ENCODE measurements around the gene CD72.

DNA sequence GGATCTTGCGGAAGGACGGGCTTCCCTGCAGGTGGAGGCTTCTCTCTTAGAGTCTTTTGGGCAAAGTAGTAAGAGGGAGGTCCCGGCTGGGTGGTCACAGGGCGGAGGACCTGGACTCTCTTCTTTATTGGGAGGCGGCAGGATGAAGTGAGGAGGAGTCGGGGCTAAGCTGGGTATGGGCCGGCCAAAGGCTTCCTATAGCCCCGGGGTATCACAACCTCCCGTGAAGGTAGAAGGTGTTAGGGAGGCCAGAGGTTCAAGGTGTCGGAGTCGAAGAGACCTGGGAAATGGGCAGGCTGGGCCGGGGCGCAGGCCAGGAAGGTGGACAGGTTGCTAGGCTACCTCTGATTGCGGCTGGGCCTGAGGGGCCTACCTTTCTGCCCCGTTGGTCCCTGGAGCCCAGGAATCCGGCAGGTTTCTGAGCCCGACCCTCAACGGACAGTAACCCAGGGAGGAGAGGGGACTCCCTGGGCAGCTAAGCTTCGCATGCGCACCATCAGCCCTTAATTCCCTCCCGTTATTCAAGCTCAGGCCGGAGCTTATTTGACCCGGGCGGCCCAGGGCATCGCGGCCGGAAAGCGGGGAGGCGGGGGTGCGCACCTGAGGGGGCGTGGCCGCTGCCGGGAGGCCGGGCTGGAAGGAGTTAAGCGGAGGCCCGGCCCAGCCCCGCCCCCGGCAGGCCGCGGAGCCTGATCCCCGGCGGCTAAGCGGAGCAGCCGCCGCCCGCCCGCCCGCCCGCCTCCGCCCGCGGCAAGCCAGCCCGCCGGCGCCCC, 13.4 kb downstream of the CD72 start, which contains the start of gene TESK1:
- TF ChIP-seq, protein P1, sequence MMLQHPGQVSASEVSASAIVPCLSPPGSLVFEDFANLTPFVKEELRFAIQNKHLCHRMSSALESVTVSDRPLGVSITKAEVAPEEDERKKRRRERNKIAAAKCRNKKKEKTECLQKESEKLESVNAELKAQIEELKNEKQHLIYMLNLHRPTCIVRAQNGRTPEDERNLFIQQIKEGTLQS (IDR thresholded peaks at IDR 0.05) = no peak
- TF ChIP-seq, protein P2, sequence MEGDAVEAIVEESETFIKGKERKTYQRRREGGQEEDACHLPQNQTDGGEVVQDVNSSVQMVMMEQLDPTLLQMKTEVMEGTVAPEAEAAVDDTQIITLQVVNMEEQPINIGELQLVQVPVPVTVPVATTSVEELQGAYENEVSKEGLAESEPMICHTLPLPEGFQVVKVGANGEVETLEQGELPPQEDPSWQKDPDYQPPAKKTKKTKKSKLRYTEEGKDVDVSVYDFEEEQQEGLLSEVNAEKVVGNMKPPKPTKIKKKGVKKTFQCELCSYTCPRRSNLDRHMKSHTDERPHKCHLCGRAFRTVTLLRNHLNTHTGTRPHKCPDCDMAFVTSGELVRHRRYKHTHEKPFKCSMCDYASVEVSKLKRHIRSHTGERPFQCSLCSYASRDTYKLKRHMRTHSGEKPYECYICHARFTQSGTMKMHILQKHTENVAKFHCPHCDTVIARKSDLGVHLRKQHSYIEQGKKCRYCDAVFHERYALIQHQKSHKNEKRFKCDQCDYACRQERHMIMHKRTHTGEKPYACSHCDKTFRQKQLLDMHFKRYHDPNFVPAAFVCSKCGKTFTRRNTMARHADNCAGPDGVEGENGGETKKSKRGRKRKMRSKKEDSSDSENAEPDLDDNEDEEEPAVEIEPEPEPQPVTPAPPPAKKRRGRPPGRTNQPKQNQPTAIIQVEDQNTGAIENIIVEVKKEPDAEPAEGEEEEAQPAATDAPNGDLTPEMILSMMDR (IDR thresholded peaks at IDR 0.05; ENCODE audit: low read depth, low read length, missing input control) = no peak
- TF ChIP-seq GABPA (IDR thresholded peaks at IDR 0.05 in 1 of 2, conservative IDR thresholded peaks at IDR 0.05 in 1 of 2) = peak in 1 of 2 donors; percentile 22
- no peak for TF ChIP-seq YY1 (IDR thresholded peaks at IDR 0.05)
- TF ChIP-seq FOXA1 (IDR thresholded peaks at IDR 0.05) = no peak
- TF ChIP-seq, protein P3, sequence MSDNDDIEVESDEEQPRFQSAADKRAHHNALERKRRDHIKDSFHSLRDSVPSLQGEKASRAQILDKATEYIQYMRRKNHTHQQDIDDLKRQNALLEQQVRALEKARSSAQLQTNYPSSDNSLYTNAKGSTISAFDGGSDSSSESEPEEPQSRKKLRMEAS (IDR thresholded peaks at IDR 0.05) = no peak
- no peak for TF ChIP-seq TAF1 (conservative IDR thresholded peaks at IDR 0.05)
- no peak for TF ChIP-seq RAD21 (IDR thresholded peaks at IDR 0.05)
- TF ChIP-seq, protein P4, sequence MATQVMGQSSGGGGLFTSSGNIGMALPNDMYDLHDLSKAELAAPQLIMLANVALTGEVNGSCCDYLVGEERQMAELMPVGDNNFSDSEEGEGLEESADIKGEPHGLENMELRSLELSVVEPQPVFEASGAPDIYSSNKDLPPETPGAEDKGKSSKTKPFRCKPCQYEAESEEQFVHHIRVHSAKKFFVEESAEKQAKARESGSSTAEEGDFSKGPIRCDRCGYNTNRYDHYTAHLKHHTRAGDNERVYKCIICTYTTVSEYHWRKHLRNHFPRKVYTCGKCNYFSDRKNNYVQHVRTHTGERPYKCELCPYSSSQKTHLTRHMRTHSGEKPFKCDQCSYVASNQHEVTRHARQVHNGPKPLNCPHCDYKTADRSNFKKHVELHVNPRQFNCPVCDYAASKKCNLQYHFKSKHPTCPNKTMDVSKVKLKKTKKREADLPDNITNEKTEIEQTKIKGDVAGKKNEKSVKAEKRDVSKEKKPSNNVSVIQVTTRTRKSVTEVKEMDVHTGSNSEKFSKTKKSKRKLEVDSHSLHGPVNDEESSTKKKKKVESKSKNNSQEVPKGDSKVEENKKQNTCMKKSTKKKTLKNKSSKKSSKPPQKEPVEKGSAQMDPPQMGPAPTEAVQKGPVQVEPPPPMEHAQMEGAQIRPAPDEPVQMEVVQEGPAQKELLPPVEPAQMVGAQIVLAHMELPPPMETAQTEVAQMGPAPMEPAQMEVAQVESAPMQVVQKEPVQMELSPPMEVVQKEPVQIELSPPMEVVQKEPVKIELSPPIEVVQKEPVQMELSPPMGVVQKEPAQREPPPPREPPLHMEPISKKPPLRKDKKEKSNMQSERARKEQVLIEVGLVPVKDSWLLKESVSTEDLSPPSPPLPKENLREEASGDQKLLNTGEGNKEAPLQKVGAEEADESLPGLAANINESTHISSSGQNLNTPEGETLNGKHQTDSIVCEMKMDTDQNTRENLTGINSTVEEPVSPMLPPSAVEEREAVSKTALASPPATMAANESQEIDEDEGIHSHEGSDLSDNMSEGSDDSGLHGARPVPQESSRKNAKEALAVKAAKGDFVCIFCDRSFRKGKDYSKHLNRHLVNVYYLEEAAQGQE (IDR thresholded peaks at IDR 0.05) = no peak
- TF ChIP-seq HNF4A (conservative IDR thresholded peaks at IDR 0.05) = no peak
- TF ChIP-seq JUND (IDR thresholded peaks at IDR 0.05) = no peak
- no peak for TF ChIP-seq SP1 (IDR thresholded peaks at IDR 0.05)
- no peak for TF ChIP-seq EGR1 (IDR thresholded peaks at IDR 0.05; ENCODE audit: low read depth in 2 of 2)
- TF ChIP-seq, protein P5, sequence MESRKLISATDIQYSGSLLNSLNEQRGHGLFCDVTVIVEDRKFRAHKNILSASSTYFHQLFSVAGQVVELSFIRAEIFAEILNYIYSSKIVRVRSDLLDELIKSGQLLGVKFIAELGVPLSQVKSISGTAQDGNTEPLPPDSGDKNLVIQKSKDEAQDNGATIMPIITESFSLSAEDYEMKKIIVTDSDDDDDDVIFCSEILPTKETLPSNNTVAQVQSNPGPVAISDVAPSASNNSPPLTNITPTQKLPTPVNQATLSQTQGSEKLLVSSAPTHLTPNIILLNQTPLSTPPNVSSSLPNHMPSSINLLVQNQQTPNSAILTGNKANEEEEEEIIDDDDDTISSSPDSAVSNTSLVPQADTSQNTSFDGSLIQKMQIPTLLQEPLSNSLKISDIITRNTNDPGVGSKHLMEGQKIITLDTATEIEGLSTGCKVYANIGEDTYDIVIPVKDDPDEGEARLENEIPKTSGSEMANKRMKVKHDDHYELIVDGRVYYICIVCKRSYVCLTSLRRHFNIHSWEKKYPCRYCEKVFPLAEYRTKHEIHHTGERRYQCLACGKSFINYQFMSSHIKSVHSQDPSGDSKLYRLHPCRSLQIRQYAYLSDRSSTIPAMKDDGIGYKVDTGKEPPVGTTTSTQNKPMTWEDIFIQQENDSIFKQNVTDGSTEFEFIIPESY (IDR thresholded peaks at IDR 0.05) = no peak

All from liver (tissue), 3 donors.